SK-N-SH treated with all-trans-retinoic acid at 6 μM for 48 hours (cell line): ENCODE data around the gene ALAS1.

Experiments used
- ATAC-seq: fragments of 200-7000 bp; cut with Tn5 transposase; 3 replicates; pipeline ENCODE4 v1.9.1; 2020; ENCODE audit warnings: mild to moderate bottlenecking, moderate library complexity
- BACH2 ChIP-seq: fragments of 250-450 bp; sonication (Bioruptor Pico); IDR thresholded peaks from 2 replicates; pipeline ENCODE4 v1.9.0; 2021; ENCODE audit warnings: mild to moderate bottlenecking, borderline replicate concordance
- CREB5 ChIP-seq: fragments of 250-450 bp; sonication (Bioruptor Pico); IDR thresholded peaks from 2 replicates; pipeline ENCODE4 v1.5.1; 2020; ENCODE audit warnings: low read depth, mild to moderate bottlenecking, moderate library complexity
- CSDC2 ChIP-seq: fragments of 250-450 bp; sonication (Bioruptor Pico); IDR thresholded peaks from 2 replicates; pipeline ENCODE4 v1.5.0; 2020; ENCODE audit warnings: mild to moderate bottlenecking, moderate library complexity
- CSRNP3 ChIP-seq: fragments of 250-450 bp; sonication (Bioruptor Pico); IDR thresholded peaks from 2 replicates; pipeline ENCODE4 v1.5.1; 2021; ENCODE audit warnings: mild to moderate bottlenecking, moderate library complexity
- ESRRG ChIP-seq: fragments of 250-450 bp; sonication (Bioruptor Pico); IDR thresholded peaks from 2 replicates; pipeline ENCODE4 v1.6.1; 2021; ENCODE audit warnings: mild to moderate bottlenecking
- GLIS3 ChIP-seq: fragments of 250-450 bp; sonication (Bioruptor Pico); IDR thresholded peaks from 2 replicates; pipeline ENCODE4 v1.5.0; 2020; ENCODE audit warnings: mild to moderate bottlenecking, moderate library complexity
- ISL1 ChIP-seq: fragments of 250-450 bp; sonication (Bioruptor Pico); IDR thresholded peaks from 2 replicates; pipeline ENCODE4 v2.1.2; 2022; ENCODE audit warnings: mild to moderate bottlenecking, moderate library complexity
- OSR1 ChIP-seq: fragments of 250-450 bp; sonication (Bioruptor Pico); IDR thresholded peaks from 2 replicates; pipeline ENCODE4 v1.8.0; 2022; ENCODE audit warnings: moderate library complexity, mild to moderate bottlenecking, inconsistent platforms
- PATZ1 ChIP-seq: fragments of 250-450 bp; sonication (Bioruptor Pico); IDR thresholded peaks from 2 replicates; pipeline ENCODE4 v1.8.0; 2020; ENCODE audit warnings: mild to moderate bottlenecking, moderate library complexity, borderline replicate concordance
- POU6F1 ChIP-seq: fragments of 250-450 bp; sonication (Bioruptor Pico); IDR thresholded peaks from 2 replicates; pipeline ENCODE4 v1.8.0; 2021; ENCODE audit warnings: low read depth, mild to moderate bottlenecking, moderate library complexity, borderline replicate concordance
- PPARA ChIP-seq: fragments of 250-450 bp; sonication (Bioruptor Pico); IDR thresholded peaks from 2 replicates; pipeline ENCODE4 v1.5.0; 2020; ENCODE audit warnings: mild to moderate bottlenecking, borderline replicate concordance
- RARB ChIP-seq: fragments of 250-450 bp; sonication (Bioruptor Pico); IDR thresholded peaks from 2 replicates; pipeline ENCODE4 v1.8.0; 2021; ENCODE audit warnings: mild to moderate bottlenecking, moderate library complexity
- TCF4 ChIP-seq: fragments of 250-450 bp; sonication (Bioruptor Pico); IDR thresholded peaks from 2 replicates; pipeline ENCODE4 v1.8.0; 2021; ENCODE audit warnings: mild to moderate bottlenecking, moderate library complexity, borderline replicate concordance
- TOX ChIP-seq: fragments of 250-450 bp; sonication (Bioruptor Pico); IDR thresholded peaks from 2 replicates; pipeline ENCODE4 v1.8.0; 2021; ENCODE audit warnings: mild to moderate bottlenecking, moderate library complexity, borderline replicate concordance
- TSHZ2 ChIP-seq: fragments of 250-450 bp; sonication (Bioruptor Pico); IDR thresholded peaks from 2 replicates; pipeline ENCODE4 v1.5.0; 2020; ENCODE audit warnings: mild to moderate bottlenecking, moderate library complexity
- ZC3H10 ChIP-seq: fragments of 250-450 bp; sonication (Bioruptor Pico); IDR thresholded peaks from 2 replicates; pipeline ENCODE4 v1.5.1; 2021; ENCODE audit warnings: mild to moderate bottlenecking, moderate library complexity
- ZFP3 ChIP-seq: fragments of 250-450 bp; sonication (Bioruptor Pico); IDR thresholded peaks from 2 replicates; pipeline ENCODE4 v1.5.0; 2020; ENCODE audit warnings: mild to moderate bottlenecking, moderate library complexity
- ZNF565 ChIP-seq: fragments of 450-650 bp; formaldehyde crosslinking; conservative IDR thresholded peaks from 2 replicates; pipeline ENCODE4 v1.5.0; 2020; ENCODE audit warnings: low read depth, mild to moderate bottlenecking, moderate library complexity
- ZNF70 ChIP-seq: fragments of 450-650 bp; formaldehyde crosslinking; IDR thresholded peaks from 2 replicates; pipeline ENCODE4 v1.5.0; 2020; ENCODE audit warnings: mild to moderate bottlenecking, moderate library complexity
- ZNF8 ChIP-seq: fragments of 450-650 bp; formaldehyde crosslinking; IDR thresholded peaks from 2 replicates; pipeline ENCODE4 v1.5.0; 2020; ENCODE audit warnings: mild to moderate bottlenecking, moderate library complexity

Gene ALAS1

GRCh38 chr3:52256622-52257021, 58.7 kb downstream of the ALAS1 start:
- ATAC-seq, result no peak
- TF ChIP-seq ZC3H10 (CRISPR knock-in tag) (no peak), OSR1 (CRISPR knock-in tag) (no peak), ZNF8 (CRISPR knock-in tag) (no peak)

GRCh38 chr3:52257911-52258310, 60.0 kb downstream of the ALAS1 start:
- no peak for ATAC-seq
- TF ChIP-seq ISL1 (no peak), POU6F1 (CRISPR knock-in tag) (no peak), ZNF70 (CRISPR knock-in tag) (no peak)

- ATAC-seq, result no peak
- no peak for TF ChIP-seq BACH2 (CRISPR knock-in tag)
- no peak for TF ChIP-seq PATZ1 (CRISPR knock-in tag)
- TF ChIP-seq PPARA (CRISPR knock-in tag), result no peak
- no peak for TF ChIP-seq CSDC2
- TF ChIP-seq ZNF565 (CRISPR knock-in tag), result no peak
- TF ChIP-seq CREB5, result no peak
- no peak for TF ChIP-seq ZNF70 (CRISPR knock-in tag)
- TF ChIP-seq ZFP3, result no peak
- TF ChIP-seq GLIS3 (CRISPR knock-in tag), result no peak
- TF ChIP-seq ZNF8 (CRISPR knock-in tag), result no peak
- TF ChIP-seq TCF4 (CRISPR knock-in tag), result no peak
- TF ChIP-seq TSHZ2 (CRISPR knock-in tag), result no peak
- TF ChIP-seq OSR1 (CRISPR knock-in tag), result no peak
- TF ChIP-seq ESRRG (CRISPR knock-in tag), result no peak
- TF ChIP-seq CSRNP3, result no peak
- no peak for TF ChIP-seq TOX (CRISPR knock-in tag)
Observed at GRCh38 chr3:52259035-52259434, 61.1 kb downstream of the ALAS1 start.

- TF ChIP-seq ESRRG (CRISPR knock-in tag) (no peak), ISL1 (no peak), RARB (CRISPR knock-in tag) (no peak), TCF4 (CRISPR knock-in tag) (no peak), CSRNP3 (no peak), TSHZ2 (CRISPR knock-in tag) (no peak), TOX (CRISPR knock-in tag) (no peak)
- ATAC-seq, result no peak
Observed at GRCh38 chr3:52259448-52259847, 61.5 kb downstream of the ALAS1 start.
